Keratinocyte (primary cell): ENCODE results near the gene ARMC9. TPM values are rescaled to one million over a fixed set of nuclear protein-coding genes. Genes with fewer than 3 reads are reported as not detected.

Experiments used
- DNase-seq: peaks from one replicate; pipeline ENCODE4 v3.0.0-alpha.2; 2011; ENCODE audit warnings: low read depth, missing footprints, low spot score
- FAIRE-seq: peaks from 2 replicates; lab custom pipeline; 2011; peaks lifted over from hg19 to GRCh38; lab: Jason Lieb, UNC
- H2AFZ ChIP-seq: 2 replicates; pipeline ENCODE4 v1.6.0; 2012; ENCODE audit warnings: low read length, control low read depth, inconsistent platforms; ENCODE audit not compliant: control insufficient read depth
- H3K27ac ChIP-seq: 2 replicates; pipeline ENCODE4 v1.5.1; 2011; ENCODE audit warnings: low read length; ENCODE audit not compliant: control insufficient read depth, insufficient read depth
- H3K27me3 ChIP-seq: 3 replicates; pipeline ENCODE4 v1.6.0; 2011; ENCODE audit warnings: low read length; ENCODE audit not compliant: control insufficient read depth, insufficient read depth; ENCODE audit errors: extremely low read depth
- H3K36me3 ChIP-seq, 2 experiments: 2 replicates in 1 of 2; 3 replicates in 1 of 2; pipeline ENCODE4 v1.5.1; 2011; ENCODE audit warnings: low read length in 2 of 2, mild to moderate bottlenecking in 1 of 2; ENCODE audit not compliant: control insufficient read depth in 2 of 2, insufficient read depth in 2 of 2; ENCODE audit errors: extremely low read depth in 1 of 2
- H3K4me1 ChIP-seq: 3 replicates; pipeline ENCODE4 v1.5.1; 2011; ENCODE audit warnings: low read length; ENCODE audit not compliant: control insufficient read depth, insufficient read depth; ENCODE audit errors: extremely low read depth
- H3K4me2 ChIP-seq: 3 replicates; pipeline ENCODE4 v1.6.0; 2011; ENCODE audit warnings: low read depth, low read length; ENCODE audit not compliant: control insufficient read depth, insufficient read depth; ENCODE audit errors: extremely low read depth
- H3K4me3 ChIP-seq, 3 experiments: fragments of 200-600 bp in 1 of 3; sonication (generic) in 1 of 3; 2 replicates in 2 of 3; 3 replicates in 1 of 3; pipeline ENCODE4 v1.5.1; 2011 to 2016; ENCODE audit warnings: low read length in 3 of 3, mild to moderate bottlenecking in 3 of 3, control low read depth in 2 of 3, inconsistent platforms in 1 of 3, low read depth in 1 of 3, mixed read lengths in 1 of 3, mixed run types in 1 of 3, moderate library complexity in 1 of 3; ENCODE audit not compliant: control insufficient read depth in 2 of 3, insufficient read depth in 2 of 3; ENCODE audit errors: extremely low read depth in 1 of 3
- H3K79me2 ChIP-seq: 2 replicates; pipeline ENCODE4 v1.6.0; 2012; ENCODE audit warnings: low read length; ENCODE audit not compliant: control insufficient read depth, insufficient read depth
- H3K9ac ChIP-seq: 3 replicates; pipeline ENCODE4 v1.6.0; 2011; ENCODE audit warnings: low read length; ENCODE audit not compliant: control insufficient read depth, insufficient read depth; ENCODE audit errors: extremely low read depth
- H3K9me1 ChIP-seq: 3 replicates; pipeline ENCODE4 v1.6.0; 2011; ENCODE audit warnings: low read length; ENCODE audit not compliant: control insufficient read depth, insufficient read depth; ENCODE audit errors: extremely low read depth
- H3K9me3 ChIP-seq: 2 replicates; pipeline ENCODE4 v1.5.1; 2012; ENCODE audit warnings: low read depth, low read length; ENCODE audit not compliant: control insufficient read depth
- H4K20me1 ChIP-seq: 3 replicates; pipeline ENCODE4 v1.6.0; 2011; ENCODE audit warnings: low read length; ENCODE audit not compliant: control insufficient read depth, insufficient read depth; ENCODE audit errors: extremely low read depth
- EZH2 ChIP-seq: IDR thresholded peaks from one replicate; pipeline ENCODE4 v1.6.1; 2012; ENCODE audit warnings: inconsistent platforms, mild to moderate bottlenecking, low read length, moderate library complexity
- dilution Hi-C: fragments of 300-500 bp; cut with MboI; formaldehyde crosslinking; loops from one replicate; pipeline ENCODE4 v1.7.0; 2020; ENCODE audit warnings: low sequenced_read_pairs; ENCODE audit not compliant: extremely low pct_ligation_motif_present
- polyA plus RNA-seq, 5 experiments: library from polyadenylated mRNA; depleted of rRNA in 3 of 5; stranded (reverse) in 3 of 5; stranded (forward) in 1 of 5; unstranded in 1 of 5; fragments of >200 nt; gene quantifications; 1 replicate in 1 of 5; 2 replicates in 3 of 5; 3 replicates in 1 of 5; pipeline versions ENCODE4 v1.2.1 to v1.2.3, GENCODE V29; 2011 to 2012; ENCODE audit warnings: missing spikeins in 2 of 5, low read depth in 1 of 5, low replicate concordance in 1 of 5
- TF ChIP-seq, protein P1 (sequence below), 3 experiments: IDR thresholded peaks in 1 of 3; conservative IDR thresholded peaks in 1 of 3; optimal IDR thresholded peaks in 1 of 3; 2 replicates in 2 of 3; 3 replicates in 1 of 3; pipeline versions ENCODE3 to v1.5.1; 2011; ENCODE audit warnings: low read length in 3 of 3, mild to moderate bottlenecking in 3 of 3, moderate library complexity in 2 of 3, control low read depth in 1 of 3, inconsistent platforms in 1 of 3; ENCODE audit not compliant: insufficient read depth in 2 of 3; ENCODE audit errors: extremely low read depth in 1 of 3

Gene ARMC9
- polyA plus RNA-seq, 1 donor (not counting 4 experiments of a cell fraction or from before 2014, with no cell fraction given), result 16.2 TPM

DNA sequence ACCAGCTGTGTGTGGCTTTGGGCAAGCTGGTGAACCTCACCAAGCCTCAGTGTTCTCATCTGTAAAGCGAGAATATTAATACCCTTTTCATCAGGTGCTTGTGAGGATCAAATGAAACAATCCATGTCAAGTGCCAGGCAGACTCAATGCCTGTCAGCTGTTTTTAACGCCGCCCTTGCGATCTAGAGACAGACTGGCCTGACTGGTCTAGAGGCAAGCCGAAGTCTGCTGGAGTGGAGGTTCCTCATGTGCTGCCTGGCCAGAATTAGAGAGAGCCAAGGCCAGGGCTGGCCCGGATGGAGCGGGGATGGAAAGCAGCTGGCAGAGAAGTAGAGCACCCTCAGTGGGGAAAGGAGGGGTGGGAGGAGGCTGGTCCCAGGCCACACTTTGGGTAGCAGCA, 122.6 kb downstream of the ARMC9 start:
- no peak overlapping the region for H3K4me2 ChIP-seq
- no peak overlapping the region for H2AFZ ChIP-seq
- dilution Hi-C loops, result no loop called here
- no peaks in the 10 kb centered on the region for H3K4me1 ChIP-seq
- no peak for DNase-seq
- no peak for FAIRE-seq
- H3K9ac ChIP-seq, result no peak overlapping the region
- H3K4me3 ChIP-seq, result no peak overlapping the region
- no peak overlapping the region for H3K27ac ChIP-seq
- H3K9me3 ChIP-seq, result no peaks in the 10 kb centered on the region
- H3K27me3 ChIP-seq, result no peaks in the 10 kb centered on the region
- TF ChIP-seq EZH2, result no peak
- TF ChIP-seq, protein P1, sequence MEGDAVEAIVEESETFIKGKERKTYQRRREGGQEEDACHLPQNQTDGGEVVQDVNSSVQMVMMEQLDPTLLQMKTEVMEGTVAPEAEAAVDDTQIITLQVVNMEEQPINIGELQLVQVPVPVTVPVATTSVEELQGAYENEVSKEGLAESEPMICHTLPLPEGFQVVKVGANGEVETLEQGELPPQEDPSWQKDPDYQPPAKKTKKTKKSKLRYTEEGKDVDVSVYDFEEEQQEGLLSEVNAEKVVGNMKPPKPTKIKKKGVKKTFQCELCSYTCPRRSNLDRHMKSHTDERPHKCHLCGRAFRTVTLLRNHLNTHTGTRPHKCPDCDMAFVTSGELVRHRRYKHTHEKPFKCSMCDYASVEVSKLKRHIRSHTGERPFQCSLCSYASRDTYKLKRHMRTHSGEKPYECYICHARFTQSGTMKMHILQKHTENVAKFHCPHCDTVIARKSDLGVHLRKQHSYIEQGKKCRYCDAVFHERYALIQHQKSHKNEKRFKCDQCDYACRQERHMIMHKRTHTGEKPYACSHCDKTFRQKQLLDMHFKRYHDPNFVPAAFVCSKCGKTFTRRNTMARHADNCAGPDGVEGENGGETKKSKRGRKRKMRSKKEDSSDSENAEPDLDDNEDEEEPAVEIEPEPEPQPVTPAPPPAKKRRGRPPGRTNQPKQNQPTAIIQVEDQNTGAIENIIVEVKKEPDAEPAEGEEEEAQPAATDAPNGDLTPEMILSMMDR (optimal IDR thresholded peaks at IDR 0.05 in 1 of 3, IDR thresholded peaks at IDR 0.05 in 1 of 3, conservative IDR thresholded peaks at IDR 0.05 in 1 of 3; ENCODE audit: extremely low read depth in 1 of 3, insufficient read depth in 2 of 3, low read length in 3 of 3), result no peak
- H3K79me2 ChIP-seq, result no peaks in the 10 kb centered on the region
- H3K9me1 ChIP-seq, result no peaks in the 10 kb centered on the region
- no peaks in the 10 kb centered on the region for H3K36me3 ChIP-seq
- no peaks in the 10 kb centered on the region for H4K20me1 ChIP-seq

DNA sequence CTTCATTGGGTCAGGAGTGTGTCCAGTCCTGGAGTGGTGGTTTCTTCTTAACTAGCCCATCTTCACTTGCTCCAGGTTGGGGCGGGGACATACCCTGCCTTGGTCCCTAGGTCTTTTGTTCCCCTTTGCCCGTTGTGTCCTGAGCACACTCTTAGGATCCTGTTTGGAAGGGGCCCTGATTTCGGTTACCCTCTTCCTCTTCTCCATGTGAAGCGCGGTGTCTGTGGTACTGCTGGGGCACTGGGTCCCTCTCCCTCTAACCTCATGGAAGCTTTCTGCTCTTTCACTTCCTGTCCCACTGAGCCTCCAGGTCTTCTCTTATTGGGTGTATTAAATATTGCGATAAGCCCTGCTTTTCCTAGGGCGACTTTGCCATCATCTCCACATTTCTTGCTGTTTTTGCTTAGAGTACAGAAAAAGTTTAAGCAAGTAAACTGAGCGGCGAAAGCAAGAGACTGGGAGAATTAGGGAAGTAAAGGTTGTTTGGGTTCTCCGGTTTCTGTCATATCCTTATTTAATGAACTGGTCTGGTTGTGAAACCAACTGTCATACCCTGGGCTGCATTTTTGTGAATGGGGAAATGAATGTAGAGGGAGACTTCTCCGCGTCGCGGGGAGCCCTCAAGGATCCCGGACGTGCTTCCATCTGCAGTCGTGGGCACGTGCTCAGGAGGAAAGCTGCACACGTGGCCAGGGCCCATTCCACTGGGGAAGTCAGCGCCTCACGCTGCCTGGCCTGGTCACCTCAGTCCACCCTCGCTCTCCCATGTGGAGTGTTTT, 123.3 kb downstream of the ARMC9 start:
- Histone ChIP-seq H3K27ac (no peak overlapping the region), H3K4me2 (no peak overlapping the region), H3K79me2 (no peaks in the 10 kb centered on the region), H3K36me3 (no peaks in the 10 kb centered on the region), H2AFZ (no peak overlapping the region), H4K20me1 (no peaks in the 10 kb centered on the region), H3K9me3 (no peaks in the 10 kb centered on the region), H3K4me3 (no peak overlapping the region), H3K4me1 (no peaks in the 10 kb centered on the region), H3K9me1 (no peaks in the 10 kb centered on the region), H3K9ac (no peak overlapping the region), H3K27me3 (no peaks in the 10 kb centered on the region)
- no peak for DNase-seq
- TF ChIP-seq, protein P1 (optimal IDR thresholded peaks at IDR 0.05 in 1 of 3, IDR thresholded peaks at IDR 0.05 in 1 of 3, conservative IDR thresholded peaks at IDR 0.05 in 1 of 3; ENCODE audit: extremely low read depth in 1 of 3, insufficient read depth in 2 of 3, low read length in 3 of 3), result no peak
- no peak for TF ChIP-seq EZH2
- dilution Hi-C loops, result no loop called here
- FAIRE-seq, result no peak
